Effector memory CD4-positive, alpha-beta T cell (primary cell): ENCODE data around the gene CACNB4.
"Not testable (repeated sequence)": the region's sequence is repeated elsewhere in the genome, so short reads cannot be mapped to it uniquely, and the experiment has no call there.

Source experiments
- DNase-seq, 3 donors: peaks; one replicate each; pipeline ENCODE4 v3.0.0-alpha.2; 2020
- H3K27ac ChIP-seq: 2 replicates; pipeline ENCODE4 v1.7.0; 2013; ENCODE audit warnings: mild to moderate bottlenecking, low read length, moderate library complexity; ENCODE audit not compliant: insufficient read depth, poor library complexity, severe bottlenecking
- H3K27me3 ChIP-seq: replicated peaks from 2 replicates; pipeline ENCODE4 v1.7.0; 2013; ENCODE audit warnings: mild to moderate bottlenecking, low read length; ENCODE audit not compliant: insufficient read depth, control insufficient read depth, poor library complexity, severe bottlenecking
- H3K36me3 ChIP-seq: 2 replicates; pipeline ENCODE4 v1.7.0; 2013; ENCODE audit warnings: mild to moderate bottlenecking, low read length, moderate library complexity; ENCODE audit not compliant: control insufficient read depth, insufficient read depth
- H3K4me1 ChIP-seq: 2 replicates; pipeline ENCODE4 v1.7.0; 2013; ENCODE audit warnings: low read length, mild to moderate bottlenecking; ENCODE audit not compliant: control insufficient read depth, insufficient read depth, poor library complexity, severe bottlenecking
- H3K4me3 ChIP-seq: 2 replicates; pipeline ENCODE4 v1.7.0; 2013; ENCODE audit warnings: low read length, low read depth, mild to moderate bottlenecking; ENCODE audit not compliant: insufficient read depth, poor library complexity, severe bottlenecking
- H3K9me3 ChIP-seq: 2 replicates; pipeline ENCODE4 v1.7.0; 2013; ENCODE audit warnings: mild to moderate bottlenecking, low read length, moderate library complexity; ENCODE audit not compliant: control insufficient read depth

The CACNB4 gene

DNA sequence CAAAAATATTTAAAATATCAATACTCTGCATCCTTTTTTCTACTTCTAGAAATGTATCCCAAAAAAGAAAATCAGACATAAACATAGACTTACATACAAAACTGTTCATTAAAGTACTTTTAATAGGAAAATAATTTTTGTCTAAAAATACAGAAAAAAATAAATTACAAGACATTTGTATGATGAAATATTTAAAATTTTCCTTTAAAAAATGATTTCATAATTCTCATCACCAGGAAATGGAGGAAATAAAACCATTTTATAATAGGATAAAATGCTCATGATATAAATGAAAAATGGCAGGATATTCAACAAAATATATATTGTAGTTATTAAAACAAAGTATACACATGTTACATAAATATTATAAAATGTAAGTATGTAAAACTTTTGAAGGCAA lies 295.0 kb downstream of the CACNB4 start:
- no peak overlapping the region for H3K4me3 ChIP-seq

DNA sequence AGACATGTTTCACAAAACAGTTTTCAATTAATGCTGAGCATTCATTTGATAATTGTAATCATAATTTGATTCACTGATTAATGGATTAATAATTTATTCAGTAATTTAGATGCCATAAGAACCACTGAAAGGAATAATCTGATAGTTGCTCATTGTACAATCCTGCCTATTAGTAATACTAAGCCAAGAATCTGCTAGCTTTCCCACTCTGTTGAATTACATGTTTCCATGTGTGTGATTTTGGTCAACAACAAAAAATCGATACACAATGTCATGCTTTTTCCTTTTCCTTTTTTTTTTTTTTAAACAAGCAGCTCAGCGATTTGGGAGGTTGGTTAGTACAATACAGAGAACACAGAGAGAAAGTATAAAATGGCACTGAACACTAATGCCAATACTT lies 296.5 kb downstream of the CACNB4 start:
- no peaks in the 10 kb centered on the region for H3K27me3 ChIP-seq
- no peak overlapping the region for H3K4me3 ChIP-seq
- H3K27ac ChIP-seq = no peak overlapping the region
- no peaks in the 10 kb centered on the region for H3K4me1 ChIP-seq
- H3K9me3 ChIP-seq = no peaks in the 10 kb centered on the region
- DNase-seq = no peak
- peaks cover 22% of the 10 kb centered on the region for H3K36me3 ChIP-seq

More for the DNA sequence above, 295.0 kb downstream of the CACNB4 start:
- DNase-seq = no peak
- Histone ChIP-seq H3K27me3 (no peaks in the 10 kb centered on the region), H3K4me1 (no peaks in the 10 kb centered on the region), H3K36me3 (peaks cover 22% of the 10 kb centered on the region), H3K27ac (no peak overlapping the region), H3K9me3 (no peaks in the 10 kb centered on the region)

- H3K27me3 ChIP-seq = no peaks in the 10 kb centered on the region
- peaks cover 19% of the 10 kb centered on the region for H3K36me3 ChIP-seq
- H3K9me3 ChIP-seq = no peaks in the 10 kb centered on the region
- H3K4me1 ChIP-seq = no peaks in the 10 kb centered on the region
- DNase-seq = no peak
- no peak overlapping the region for H3K4me3 ChIP-seq
- H3K27ac ChIP-seq = no peak overlapping the region
Observed at GRCh38 chr2:151799886-151800292, 299.0 kb downstream of the CACNB4 start.

GRCh38 chr2:151796774-151797173 lies 302.1 kb downstream of the CACNB4 start:
- Histone ChIP-seq H3K27ac (no peak overlapping the region), H3K9me3 (no peaks in the 10 kb centered on the region), H3K36me3 (no peaks in the 10 kb centered on the region), H3K27me3 (no peaks in the 10 kb centered on the region), H3K4me1 (no peaks in the 10 kb centered on the region), H3K4me3 (no peak overlapping the region)
- DNase-seq = no peak

GRCh38 chr2:151795646-151796240 lies 303.1 kb downstream of the CACNB4 start:
- no peak overlapping the region for H3K27ac ChIP-seq
- no peak overlapping the region for H3K4me3 ChIP-seq
- H3K9me3 ChIP-seq = no peaks in the 10 kb centered on the region
- H3K36me3 ChIP-seq = no peaks in the 10 kb centered on the region
- no peaks in the 10 kb centered on the region for H3K4me1 ChIP-seq
- no peaks in the 10 kb centered on the region for H3K27me3 ChIP-seq
- no peak for DNase-seq

GRCh38 chr2:151794422-151794821 lies 304.4 kb downstream of the CACNB4 start:
- H3K27ac ChIP-seq, H3K27me3 ChIP-seq, H3K36me3 ChIP-seq, H3K4me1 ChIP-seq, DNase-seq, H3K9me3 ChIP-seq, H3K4me3 ChIP-seq: not testable (repeated sequence)

- H3K27ac ChIP-seq = no peak overlapping the region
- no peaks in the 10 kb centered on the region for H3K4me1 ChIP-seq
- DNase-seq = no peak
- no peaks in the 10 kb centered on the region for H3K9me3 ChIP-seq
- H3K27me3 ChIP-seq = no peaks in the 10 kb centered on the region
- H3K4me3 ChIP-seq = no peak overlapping the region
- H3K36me3 ChIP-seq = no peaks in the 10 kb centered on the region
Observed at GRCh38 chr2:151793123-151793522, 305.7 kb downstream of the CACNB4 start.

DNA sequence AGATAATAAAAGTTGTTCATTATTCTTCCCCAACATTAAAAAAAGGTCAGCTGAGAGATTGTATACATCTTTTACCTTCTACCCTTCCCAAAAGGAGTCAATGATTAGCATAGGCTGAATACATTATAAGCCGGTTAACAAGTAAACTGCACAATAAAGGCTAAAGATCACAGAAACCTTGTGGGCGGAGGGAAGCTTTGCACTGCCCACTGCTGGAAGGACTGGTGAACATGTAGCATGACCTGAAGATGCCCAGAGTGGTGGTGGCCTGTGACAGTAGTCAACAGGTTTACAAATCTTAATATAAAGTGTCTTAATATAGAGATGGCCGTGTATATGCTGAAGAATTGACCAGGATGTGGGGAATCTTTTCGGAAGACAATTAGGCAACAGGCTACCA lies 306.3 kb downstream of the CACNB4 start:
- Histone ChIP-seq H3K27ac (no peak overlapping the region), H3K9me3 (no peaks in the 10 kb centered on the region), H3K4me3 (no peak overlapping the region), H3K4me1 (no peaks in the 10 kb centered on the region), H3K27me3 (no peaks in the 10 kb centered on the region), H3K36me3 (no peaks in the 10 kb centered on the region)
- DNase-seq = no peak

GRCh38 chr2:151791545-151791944 lies 307.3 kb downstream of the CACNB4 start:
- DNase-seq = no peak
- H3K9me3 ChIP-seq = no peaks in the 10 kb centered on the region
- peaks cover 2% of the 10 kb centered on the region for H3K36me3 ChIP-seq
- no peaks in the 10 kb centered on the region for H3K4me1 ChIP-seq
- H3K27ac ChIP-seq = no peak overlapping the region
- no peaks in the 10 kb centered on the region for H3K27me3 ChIP-seq
- H3K4me3 ChIP-seq = no peak overlapping the region

DNA sequence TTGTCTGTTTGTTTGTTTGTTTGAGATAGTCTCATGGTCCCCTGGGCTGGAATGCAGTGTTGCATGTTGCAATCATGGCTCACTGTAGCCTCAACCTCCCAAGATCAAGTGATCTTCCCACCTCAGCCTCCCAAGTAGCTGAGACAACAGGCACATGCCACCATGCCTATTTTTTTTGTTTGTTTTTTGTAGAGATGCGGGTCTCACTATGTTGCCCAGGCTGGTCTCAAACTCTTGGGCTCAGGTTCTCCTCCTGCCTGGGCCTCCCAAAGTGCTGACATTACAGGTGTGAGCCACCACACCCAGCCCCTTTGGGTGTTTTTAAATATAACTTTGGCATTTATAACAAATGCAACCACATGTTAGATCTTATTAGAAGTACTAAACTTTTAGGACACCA lies 308.2 kb downstream of the CACNB4 start:
- Histone ChIP-seq H3K4me1 (no peaks in the 10 kb centered on the region), H3K9me3 (no peaks in the 10 kb centered on the region), H3K4me3 (no peak overlapping the region), H3K36me3 (peaks cover 4% of the 10 kb centered on the region), H3K27me3 (no peaks in the 10 kb centered on the region), H3K27ac (no peak overlapping the region)
- no peak for DNase-seq
